ENCODE measurements around the gene CYRIA. TPM values are rescaled to one million over a fixed set of nuclear protein-coding genes. Genes with fewer than 3 reads are reported as not detected.

CYRIA gene
- 1 to 10 TPM; 3.3 to 5.7 (median 4.9) TPM for total RNA-seq

- Histone ChIP-seq H3K36me3 (no peaks in the 10 kb centered on the region), H3K27ac (peak within 1 kb of the TSS in 3 of 4 donors; percentile 46 to 79 (median 72)), H3K27me3 (no peaks in the 10 kb centered on the region), H3K4me1 (peaks cover 0 to 32% (median 10%) of the 10 kb centered on the region in 4 donors), H3K9me3 (no peaks in the 10 kb centered on the region), H3K4me3 (peak within 1 kb of the TSS; percentile 38 to 78 (median 46))
- DNase-seq (ENCODE audit: low spot score in 2 of 2) = no peak
- TF ChIP-seq CTCF (IDR thresholded peaks at IDR 0.05) = no peak
- no peak for TF ChIP-seq EP300 (IDR thresholded peaks at IDR 0.05)
- TF ChIP-seq POLR2A (IDR thresholded peaks at IDR 0.05) = no peak
- WGBS, 2 donors = 15 to 20% methylated on average over 12 to 17 of the region's 54 CpGs
Observed at GRCh38 chr2:16665748-16666448, at the start of gene CYRIA. TSS of gene CYRIA (minus strand) at chr2:16665834. CDS start at chr2:16588119, 77,715 bp downstream.

GRCh38 chr2:16713011-16713423, 47.4 kb upstream of the CYRIA start:
- Histone ChIP-seq H3K9me3 (no peaks in the 10 kb centered on the region), H3K27ac (no peak overlapping the region), H3K4me3 (no peak overlapping the region), H3K4me1 (peaks cover 0 to 18% (median 2%) of the 10 kb centered on the region in 4 donors), H3K27me3 (no peaks in the 10 kb centered on the region), H3K36me3 (no peaks in the 10 kb centered on the region)
- WGBS, 2 donors = 67 to 69% methylated on average over 5 of the region's 5 CpGs
- TF ChIP-seq EP300 (IDR thresholded peaks at IDR 0.05) (no peak), CTCF (IDR thresholded peaks at IDR 0.05) (no peak), POLR2A (IDR thresholded peaks at IDR 0.05) (no peak)
- no peak for DNase-seq (ENCODE audit: low spot score in 2 of 2)

GRCh38 chr2:16709769-16710168, 44.1 kb upstream of the CYRIA start:
- no peaks in the 10 kb centered on the region for H3K36me3 ChIP-seq
- WGBS, 2 donors = 80 to 83% methylated on average over 2 of the region's 2 CpGs
- no peaks in the 10 kb centered on the region for H3K27me3 ChIP-seq
- TF ChIP-seq CTCF (IDR thresholded peaks at IDR 0.05) (no peak), EP300 (IDR thresholded peaks at IDR 0.05) (peak in 1 of 2 donors; percentile 12)
- no peak overlapping the region for H3K4me3 ChIP-seq
- H3K27ac ChIP-seq = no peak overlapping the region
- H3K4me1 ChIP-seq = no peaks in the 10 kb centered on the region
- peak in 1 of 2 donors; percentile 36 for DNase-seq (ENCODE audit: low spot score in 2 of 2)
- H3K9me3 ChIP-seq = no peaks in the 10 kb centered on the region

- no peak overlapping the region for H3K27ac ChIP-seq
- WGBS, 2 donors = 89 to 92% methylated on average over 2 of the region's 2 CpGs
Observed at GRCh38 chr2:16708173-16708572, 42.5 kb upstream of the CYRIA start.

More at GRCh38 chr2:16708173-16708572, 42.5 kb upstream of the CYRIA start:
- Histone ChIP-seq H3K4me1 (no peaks in the 10 kb centered on the region), H3K27me3 (no peaks in the 10 kb centered on the region), H3K36me3 (no peaks in the 10 kb centered on the region), H3K9me3 (no peaks in the 10 kb centered on the region), H3K4me3 (no peak overlapping the region)
- DNase-seq (ENCODE audit: low spot score in 2 of 2) = no peak
- no peak for TF ChIP-seq CTCF (IDR thresholded peaks at IDR 0.05)
- no peak for TF ChIP-seq POLR2A (IDR thresholded peaks at IDR 0.05)
- TF ChIP-seq EP300 (IDR thresholded peaks at IDR 0.05) = no peak
